ENCODE measurements around the gene KRT15.

DNA sequence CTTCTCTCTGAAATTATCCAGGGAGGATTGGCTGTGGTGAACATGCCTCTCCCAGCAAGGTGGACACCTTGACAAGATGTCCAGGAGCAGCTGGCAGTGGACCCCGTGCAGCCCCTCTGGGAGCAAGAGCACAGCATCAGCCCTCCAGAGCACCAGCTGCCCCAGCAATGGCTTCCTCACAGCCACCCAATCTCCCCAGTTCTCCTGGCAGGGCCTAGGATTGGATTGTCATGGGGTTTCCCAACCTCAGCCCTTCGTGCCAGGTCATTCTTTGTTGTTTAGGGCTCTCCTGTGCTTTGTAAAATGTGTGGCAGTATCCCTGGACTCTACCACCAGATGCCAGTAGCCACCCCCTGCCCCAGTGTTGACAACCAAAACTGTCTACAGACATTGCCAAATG lies 27.2 kb downstream of the KRT15 start:
- no peak for TF ChIP-seq POLR2A (IDR thresholded peaks at IDR 0.05)
- TF ChIP-seq, protein P1, sequence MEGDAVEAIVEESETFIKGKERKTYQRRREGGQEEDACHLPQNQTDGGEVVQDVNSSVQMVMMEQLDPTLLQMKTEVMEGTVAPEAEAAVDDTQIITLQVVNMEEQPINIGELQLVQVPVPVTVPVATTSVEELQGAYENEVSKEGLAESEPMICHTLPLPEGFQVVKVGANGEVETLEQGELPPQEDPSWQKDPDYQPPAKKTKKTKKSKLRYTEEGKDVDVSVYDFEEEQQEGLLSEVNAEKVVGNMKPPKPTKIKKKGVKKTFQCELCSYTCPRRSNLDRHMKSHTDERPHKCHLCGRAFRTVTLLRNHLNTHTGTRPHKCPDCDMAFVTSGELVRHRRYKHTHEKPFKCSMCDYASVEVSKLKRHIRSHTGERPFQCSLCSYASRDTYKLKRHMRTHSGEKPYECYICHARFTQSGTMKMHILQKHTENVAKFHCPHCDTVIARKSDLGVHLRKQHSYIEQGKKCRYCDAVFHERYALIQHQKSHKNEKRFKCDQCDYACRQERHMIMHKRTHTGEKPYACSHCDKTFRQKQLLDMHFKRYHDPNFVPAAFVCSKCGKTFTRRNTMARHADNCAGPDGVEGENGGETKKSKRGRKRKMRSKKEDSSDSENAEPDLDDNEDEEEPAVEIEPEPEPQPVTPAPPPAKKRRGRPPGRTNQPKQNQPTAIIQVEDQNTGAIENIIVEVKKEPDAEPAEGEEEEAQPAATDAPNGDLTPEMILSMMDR (IDR thresholded peaks at IDR 0.05): no peak

All from right lobe of liver (tissue), 4 donors.